Lower leg skin (tissue), 3 donors: Measurements from ENCODE around the gene TRIM43.
"Not testable (repeated sequence)": the region's sequence is repeated elsewhere in the genome, so short reads cannot be mapped to it uniquely, and the experiment has no call there.

Experiments
- CTCF ChIP-seq, 3 donors: fragments of 450-650 bp; IDR thresholded peaks; one replicate each; pipeline ENCODE4 v1.5.1; 2016; ENCODE audit warnings: antibody characterized with exemption in 3 of 3, mild to moderate bottlenecking in 3 of 3, moderate library complexity in 2 of 3
- POLR2A ChIP-seq, 2 donors: fragments of 450-650 bp; IDR thresholded peaks; one replicate each; pipeline ENCODE4 v1.6.1; 2016 to 2017; ENCODE audit warnings: antibody characterized with exemption in 2 of 2, mild to moderate bottlenecking in 1 of 2, moderate library complexity in 1 of 2

- TF ChIP-seq CTCF, POLR2A (IDR thresholded peaks at IDR 0.05): not testable (repeated sequence)
These were observed 21.2 kb downstream of the TRIM43 start for GRCh38 chr2:95613048-95613447.
